ENCODE data around the gene DICER1. TPM values are rescaled to one million over a fixed set of nuclear protein-coding genes. Genes with fewer than 3 reads are reported as not detected.
A peak's percentile ranks its signal among the peaks of the same experiment; 100 is the strongest.

DICER1 gene
- total RNA-seq, 1 experiment from 2014 or later, result 11.2 TPM

- H3K27me3 ChIP-seq, result no peaks in the 10 kb centered on the region
- peaks cover 20% of the 10 kb centered on the region for H3K36me3 ChIP-seq
- no peaks in the 10 kb centered on the region for H3K9me3 ChIP-seq
- DNase-seq, result no peak
- no peak overlapping the region for H3K4me3 ChIP-seq
Observed at GRCh38 chr14:95121911-95122620, 35.3 kb downstream of the DICER1 start.

GRCh38 chr14:95119336-95119735 is 38.0 kb downstream of the DICER1 start:
- no peak for DNase-seq
- H3K9me3 ChIP-seq, result no peaks in the 10 kb centered on the region
- no peak overlapping the region for H3K4me3 ChIP-seq
- H3K27me3 ChIP-seq, result no peaks in the 10 kb centered on the region
- H3K36me3 ChIP-seq, result peaks cover 10% of the 10 kb centered on the region

GRCh38 chr14:95117937-95118721 is 39.2 kb downstream of the DICER1 start:
- Histone ChIP-seq H3K9me3 (no peaks in the 10 kb centered on the region), H3K36me3 (peaks cover 2% of the 10 kb centered on the region), H3K4me3 (no peak overlapping the region), H3K27me3 (no peaks in the 10 kb centered on the region)
- no peak for DNase-seq

- Histone ChIP-seq H3K27me3 (no peaks in the 10 kb centered on the region), H3K9me3 (no peaks in the 10 kb centered on the region), H3K36me3 (peaks cover 14% of the 10 kb centered on the region), H3K4me3 (no peak overlapping the region)
- DNase-seq, result no peak
Observed at GRCh38 chr14:95113476-95113875, 43.9 kb downstream of the DICER1 start.

GRCh38 chr14:95111507-95112164 is 45.7 kb downstream of the DICER1 start:
- H3K9me3 ChIP-seq, result no peaks in the 10 kb centered on the region
- no peak for DNase-seq
- no peak overlapping the region for H3K4me3 ChIP-seq
- no peaks in the 10 kb centered on the region for H3K27me3 ChIP-seq
- H3K36me3 ChIP-seq, result peaks cover 25% of the 10 kb centered on the region

GRCh38 chr14:95110178-95110577 is 47.2 kb downstream of the DICER1 start:
- no peak for DNase-seq
- Histone ChIP-seq H3K36me3 (peaks cover 34% of the 10 kb centered on the region), H3K4me3 (no peak overlapping the region), H3K27me3 (no peaks in the 10 kb centered on the region), H3K9me3 (no peaks in the 10 kb centered on the region)

GRCh38 chr14:95107711-95108110 is 49.6 kb downstream of the DICER1 start:
- Histone ChIP-seq H3K9me3 (no peaks in the 10 kb centered on the region), H3K4me3 (no peak overlapping the region), H3K36me3 (peaks cover 50% of the 10 kb centered on the region), H3K27me3 (no peaks in the 10 kb centered on the region)
- DNase-seq, result no peak

- Histone ChIP-seq H3K36me3 (peaks cover 53% of the 10 kb centered on the region), H3K27me3 (no peaks in the 10 kb centered on the region), H3K4me3 (no peak overlapping the region), H3K9me3 (no peaks in the 10 kb centered on the region)
- DNase-seq, result peak; percentile 6
Observed at GRCh38 chr14:95106971-95107370, 50.4 kb downstream of the DICER1 start.

- H3K36me3 ChIP-seq, result peaks cover 48% of the 10 kb centered on the region
- H3K4me3 ChIP-seq, result no peak overlapping the region
- H3K27me3 ChIP-seq, result no peaks in the 10 kb centered on the region
- no peaks in the 10 kb centered on the region for H3K9me3 ChIP-seq
- DNase-seq, result no peak
Observed at GRCh38 chr14:95104911-95105310, 52.4 kb downstream of the DICER1 start.

GRCh38 chr14:95102680-95103044 is 54.7 kb downstream of the DICER1 start:
- Histone ChIP-seq H3K36me3 (peaks cover 33% of the 10 kb centered on the region), H3K27me3 (no peaks in the 10 kb centered on the region), H3K4me3 (no peak overlapping the region), H3K9me3 (no peaks in the 10 kb centered on the region)
- no peak for DNase-seq

- H3K4me3 ChIP-seq, result no peak overlapping the region
- DNase-seq, result no peak
- H3K27me3 ChIP-seq, result no peaks in the 10 kb centered on the region
- H3K36me3 ChIP-seq, result peaks cover 31% of the 10 kb centered on the region
- no peaks in the 10 kb centered on the region for H3K9me3 ChIP-seq
Observed at GRCh38 chr14:95101736-95102679, 55.3 kb downstream of the DICER1 start.

GRCh38 chr14:95098984-95099599 is 58.2 kb downstream of the DICER1 start:
- Histone ChIP-seq H3K9me3 (no peaks in the 10 kb centered on the region), H3K4me3 (no peak overlapping the region), H3K36me3 (peaks cover 23% of the 10 kb centered on the region), H3K27me3 (no peaks in the 10 kb centered on the region)
- peak; percentile 53 for DNase-seq

- H3K9me3 ChIP-seq, result no peaks in the 10 kb centered on the region
- H3K36me3 ChIP-seq, result peaks cover 22% of the 10 kb centered on the region
- H3K27me3 ChIP-seq, result no peaks in the 10 kb centered on the region
- H3K4me3 ChIP-seq, result no peak overlapping the region
- no peak for DNase-seq
Observed at GRCh38 chr14:95097385-95097784, 59.9 kb downstream of the DICER1 start.

- Histone ChIP-seq H3K4me3 (no peak overlapping the region), H3K9me3 (no peaks in the 10 kb centered on the region), H3K27me3 (no peaks in the 10 kb centered on the region), H3K36me3 (peaks cover 24% of the 10 kb centered on the region)
- no peak for DNase-seq
Observed at GRCh38 chr14:95096476-95096875, 60.9 kb downstream of the DICER1 start.

- peaks cover 24% of the 10 kb centered on the region for H3K36me3 ChIP-seq
- no peak for DNase-seq
- no peaks in the 10 kb centered on the region for H3K9me3 ChIP-seq
- H3K27me3 ChIP-seq, result no peaks in the 10 kb centered on the region
- H3K4me3 ChIP-seq, result no peak overlapping the region
Observed at GRCh38 chr14:95095996-95096395, 61.3 kb downstream of the DICER1 start.

GRCh38 chr14:95092723-95093122 is 64.6 kb downstream of the DICER1 start:
- DNase-seq, result no peak
- Histone ChIP-seq H3K4me3 (no peak overlapping the region), H3K27me3 (no peaks in the 10 kb centered on the region), H3K36me3 (peaks cover 24% of the 10 kb centered on the region), H3K9me3 (no peaks in the 10 kb centered on the region)
